DND-41 (cell line): ENCODE data around the gene FPGT.
"Not testable (repeated sequence)": the region's sequence is repeated elsewhere in the genome, so short reads cannot be mapped to it uniquely, and the experiment has no call there.

ENCODE experiments used
- ATAC-seq: fragments of 200-7000 bp; cut with Tn5 transposase; 3 replicates; pipeline ENCODE4 v1.9.1; 2021; ENCODE audit warnings: low read depth; ENCODE audit not compliant: insufficient read depth
- DNase-seq: peaks from one replicate; pipeline ENCODE4 v3.0.0-alpha.2; 2020
- H2AFZ ChIP-seq: 2 replicates; pipeline ENCODE4 v1.6.0; 2012; ENCODE audit warnings: low read depth, low read length
- H3K27ac ChIP-seq: 2 replicates; pipeline ENCODE4 v1.5.1; 2012; ENCODE audit warnings: low read length, inconsistent platforms
- H3K27me3 ChIP-seq: fragments of 200-600 bp; sonication (generic); 2 replicates; pipeline ENCODE4 v1.6.0; 2012; ENCODE audit warnings: low read length, mild to moderate bottlenecking, inconsistent platforms; ENCODE audit not compliant: insufficient read depth, poor library complexity
- H3K36me3 ChIP-seq: 2 replicates; pipeline ENCODE4 v1.5.1; 2012; ENCODE audit warnings: low read length, inconsistent platforms; ENCODE audit not compliant: insufficient read depth
- H3K4me1 ChIP-seq: 2 replicates; pipeline ENCODE4 v1.5.1; 2012; ENCODE audit warnings: mild to moderate bottlenecking, low read length; ENCODE audit not compliant: insufficient read depth
- H3K4me2 ChIP-seq: 2 replicates; pipeline ENCODE4 v1.6.0; 2012; ENCODE audit warnings: mild to moderate bottlenecking, moderate library complexity, low read length, inconsistent platforms; ENCODE audit not compliant: insufficient read depth
- H3K4me3 ChIP-seq, 2 experiments: fragments of 200-600 bp in 1 of 2; shearing (Covaris generic) in 1 of 2; 2 replicates each; pipeline ENCODE4 v1.5.1; 2012 to 2016; ENCODE audit warnings: inconsistent platforms in 2 of 2, low read length in 2 of 2, mild to moderate bottlenecking in 2 of 2, low read depth in 1 of 2, moderate library complexity in 1 of 2
- H3K79me2 ChIP-seq: 2 replicates; pipeline ENCODE4 v1.6.0; 2012; ENCODE audit warnings: low read length, inconsistent platforms; ENCODE audit not compliant: insufficient read depth
- H3K9ac ChIP-seq: 2 replicates; pipeline ENCODE4 v1.6.0; 2012; ENCODE audit warnings: low read depth, mild to moderate bottlenecking, inconsistent platforms, low read length, moderate library complexity
- H3K9me3 ChIP-seq: 2 replicates; pipeline ENCODE4 v1.5.1; 2012; ENCODE audit warnings: low read length, moderate library complexity, mild to moderate bottlenecking, inconsistent platforms; ENCODE audit not compliant: insufficient read depth, severe bottlenecking
- H4K20me1 ChIP-seq: 2 replicates; pipeline ENCODE4 v1.6.0; 2012; ENCODE audit warnings: low read length; ENCODE audit not compliant: insufficient read depth
- EZH2 ChIP-seq: IDR thresholded peaks from 3 replicates; pipeline ENCODE4 v1.6.1; 2012; ENCODE audit warnings: borderline replicate concordance, low read depth, mild to moderate bottlenecking, moderate library complexity, low read length, inconsistent platforms; ENCODE audit not compliant: severe bottlenecking
- TF ChIP-seq, protein P1 (sequence below): IDR thresholded peaks from 2 replicates; pipeline ENCODE4 v1.5.1; 2012; ENCODE audit warnings: borderline replicate concordance, low read length, moderate library complexity, mild to moderate bottlenecking; ENCODE audit not compliant: poor library complexity, severe bottlenecking; ENCODE audit errors: extremely low read depth

FPGT gene

DNA sequence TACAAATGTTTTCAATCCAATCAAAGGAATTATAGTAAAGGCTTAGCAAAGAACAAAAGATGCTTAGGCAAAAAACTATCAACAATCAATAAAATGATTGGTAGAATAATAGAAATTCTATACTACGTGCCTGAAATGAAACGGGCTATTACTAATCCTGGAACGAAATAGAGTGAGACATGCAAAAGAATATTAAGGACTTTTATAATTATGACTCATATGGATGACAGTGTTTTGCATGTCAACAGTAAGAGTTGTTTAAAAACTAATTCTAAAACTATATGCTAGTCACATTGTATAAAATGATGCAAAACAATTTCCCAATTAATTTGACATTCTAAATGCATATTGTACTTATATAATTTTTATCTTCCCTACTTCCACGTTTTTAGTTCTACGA lies 35.7 kb upstream of the FPGT start:
- ATAC-seq (no peak), DNase-seq (no peak)
- Histone ChIP-seq H3K9me3 (no peaks in the 10 kb centered on the region), H3K4me1 (no peaks in the 10 kb centered on the region), H2AFZ (no peak overlapping the region), H3K9ac (no peak overlapping the region), H3K27me3 (no peaks in the 10 kb centered on the region), H3K36me3 (no peaks in the 10 kb centered on the region), H4K20me1 (no peaks in the 10 kb centered on the region), H3K4me3 (no peak overlapping the region), H3K27ac (no peak overlapping the region), H3K79me2 (no peaks in the 10 kb centered on the region), H3K4me2 (no peak overlapping the region)
- TF ChIP-seq, protein P1, sequence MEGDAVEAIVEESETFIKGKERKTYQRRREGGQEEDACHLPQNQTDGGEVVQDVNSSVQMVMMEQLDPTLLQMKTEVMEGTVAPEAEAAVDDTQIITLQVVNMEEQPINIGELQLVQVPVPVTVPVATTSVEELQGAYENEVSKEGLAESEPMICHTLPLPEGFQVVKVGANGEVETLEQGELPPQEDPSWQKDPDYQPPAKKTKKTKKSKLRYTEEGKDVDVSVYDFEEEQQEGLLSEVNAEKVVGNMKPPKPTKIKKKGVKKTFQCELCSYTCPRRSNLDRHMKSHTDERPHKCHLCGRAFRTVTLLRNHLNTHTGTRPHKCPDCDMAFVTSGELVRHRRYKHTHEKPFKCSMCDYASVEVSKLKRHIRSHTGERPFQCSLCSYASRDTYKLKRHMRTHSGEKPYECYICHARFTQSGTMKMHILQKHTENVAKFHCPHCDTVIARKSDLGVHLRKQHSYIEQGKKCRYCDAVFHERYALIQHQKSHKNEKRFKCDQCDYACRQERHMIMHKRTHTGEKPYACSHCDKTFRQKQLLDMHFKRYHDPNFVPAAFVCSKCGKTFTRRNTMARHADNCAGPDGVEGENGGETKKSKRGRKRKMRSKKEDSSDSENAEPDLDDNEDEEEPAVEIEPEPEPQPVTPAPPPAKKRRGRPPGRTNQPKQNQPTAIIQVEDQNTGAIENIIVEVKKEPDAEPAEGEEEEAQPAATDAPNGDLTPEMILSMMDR = no peak
- no peak for TF ChIP-seq EZH2

DNA sequence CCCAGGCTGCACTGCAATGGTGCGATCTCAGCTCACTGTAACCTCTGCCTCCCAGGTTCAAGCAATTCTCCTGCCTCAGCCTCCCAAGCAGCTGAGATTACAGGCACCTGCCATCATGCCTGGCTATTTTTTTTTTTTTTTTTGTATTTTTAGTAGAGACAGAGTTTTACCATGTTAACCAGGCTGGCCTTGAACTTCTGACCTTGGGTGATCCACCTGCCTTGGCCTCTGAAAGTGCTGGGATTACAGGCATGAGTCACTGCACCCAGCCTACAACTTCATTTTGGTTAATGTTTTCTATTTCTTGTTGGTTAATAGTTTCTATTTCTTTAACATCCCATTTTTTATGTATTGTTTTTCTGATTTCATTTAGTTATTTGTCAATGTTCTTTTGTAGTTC lies 23.6 kb upstream of the FPGT start:
- not testable (repeated sequence) for H3K4me2 ChIP-seq, H2AFZ ChIP-seq, H3K27ac ChIP-seq, H3K9me3 ChIP-seq, H3K9ac ChIP-seq, H3K4me3 ChIP-seq, ATAC-seq, H3K27me3 ChIP-seq, H4K20me1 ChIP-seq, H3K79me2 ChIP-seq, H3K36me3 ChIP-seq, H3K4me1 ChIP-seq, DNase-seq

DNA sequence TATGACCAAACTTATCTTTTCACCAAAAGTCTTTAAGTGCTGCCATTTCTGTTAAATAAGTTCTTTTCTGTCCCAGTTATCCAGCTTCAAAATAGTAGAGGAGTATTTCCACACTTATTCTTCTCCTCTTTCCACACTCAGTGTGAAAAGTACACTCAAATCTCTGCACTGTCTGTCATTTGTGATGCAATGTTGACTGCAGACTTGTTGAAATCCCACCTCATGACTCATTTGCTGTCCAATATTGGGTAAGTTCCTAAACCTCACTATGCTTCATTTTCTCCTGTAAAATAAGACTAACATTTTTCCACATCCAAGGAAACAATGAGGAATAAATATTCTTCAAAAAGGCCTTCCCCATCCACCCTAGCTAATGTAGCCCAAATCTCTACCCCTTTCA lies 17.6 kb upstream of the FPGT start:
- H3K79me2 ChIP-seq = no peaks in the 10 kb centered on the region
- no peaks in the 10 kb centered on the region for H3K4me1 ChIP-seq
- H3K9ac ChIP-seq = no peak overlapping the region
- DNase-seq (no peak), ATAC-seq (no peak)
- H3K9me3 ChIP-seq = no peaks in the 10 kb centered on the region
- H3K27me3 ChIP-seq = no peaks in the 10 kb centered on the region
- no peak overlapping the region for H2AFZ ChIP-seq
- no peak overlapping the region for H3K4me3 ChIP-seq
- H3K4me2 ChIP-seq = no peak overlapping the region
- H4K20me1 ChIP-seq = no peaks in the 10 kb centered on the region
- no peaks in the 10 kb centered on the region for H3K36me3 ChIP-seq
- TF ChIP-seq, protein P1 = no peak
- TF ChIP-seq EZH2 = no peak
- H3K27ac ChIP-seq = no peak overlapping the region

DNA sequence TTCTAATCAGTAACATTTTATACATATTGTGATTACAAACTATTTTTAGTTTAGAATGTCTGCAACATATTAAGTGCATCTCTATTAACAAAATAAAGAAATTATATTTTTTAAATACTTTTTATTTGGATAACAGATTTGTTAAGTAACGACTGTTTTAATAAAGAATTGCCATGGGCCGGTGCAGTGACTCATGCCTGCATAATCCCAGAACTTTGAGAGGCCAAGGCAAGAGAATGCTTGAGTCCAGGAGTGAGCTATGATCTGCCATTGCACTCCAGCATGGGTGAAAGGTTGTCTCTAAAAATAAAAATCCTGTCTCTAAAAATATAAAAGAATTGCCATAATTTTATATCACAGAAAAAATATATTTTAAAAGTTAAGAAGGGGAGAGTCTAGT lies 4.1 kb upstream of the FPGT start:
- DNase-seq = no peak
- H3K27me3 ChIP-seq = no peaks in the 10 kb centered on the region
- no peak for TF ChIP-seq EZH2
- TF ChIP-seq, protein P1 = no peak
- no peak overlapping the region for H3K4me3 ChIP-seq
- H3K36me3 ChIP-seq = no peaks in the 10 kb centered on the region
- no peaks in the 10 kb centered on the region for H3K79me2 ChIP-seq
- ATAC-seq = no peak
- H3K4me2 ChIP-seq = no peak overlapping the region
- H3K9ac ChIP-seq = no peak overlapping the region
- no peak overlapping the region for H2AFZ ChIP-seq
- peaks cover 15% of the 10 kb centered on the region for H3K4me1 ChIP-seq
- no peak overlapping the region for H3K27ac ChIP-seq
- H4K20me1 ChIP-seq = no peaks in the 10 kb centered on the region
- no peaks in the 10 kb centered on the region for H3K9me3 ChIP-seq
